HG02610 (cell line): ENCODE results near the gene RBBP8.

Experiments
- ATAC-seq: cut with Tn5 transposase; IDR thresholded peaks from one replicate; pipeline ENCODE4 v1.9.1; 2021; ENCODE audit warnings: mild to moderate bottlenecking, moderate library complexity; ENCODE audit not compliant: unreplicated experiment

Gene RBBP8

GRCh38 chr18:22987547-22988189, 54.5 kb downstream of the RBBP8 start:
- ATAC-seq, result peak; percentile 59

GRCh38 chr18:22988208-22988607, 55.1 kb downstream of the RBBP8 start:
- ATAC-seq, result peak; percentile 58

DNA sequence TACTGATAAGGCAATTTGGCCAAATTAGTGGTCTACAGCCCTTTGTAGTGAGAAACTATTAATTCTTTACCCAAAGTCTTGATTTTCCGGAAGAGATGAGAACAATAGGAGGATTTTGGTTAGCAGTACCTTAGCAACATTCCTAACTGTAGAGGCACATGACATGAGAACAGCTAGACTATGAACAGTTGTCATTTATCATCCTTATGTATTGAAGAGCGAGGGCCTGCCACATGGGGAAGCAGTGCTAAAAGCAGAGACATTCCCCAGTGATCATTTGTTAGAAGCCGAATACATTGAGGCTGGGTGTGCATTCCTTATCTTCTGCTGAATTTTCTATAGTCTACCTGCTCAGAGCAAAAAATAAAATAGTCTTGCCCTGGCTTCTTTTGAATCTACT, 65.2 kb downstream of the RBBP8 start:
- ATAC-seq, result no peak

DNA sequence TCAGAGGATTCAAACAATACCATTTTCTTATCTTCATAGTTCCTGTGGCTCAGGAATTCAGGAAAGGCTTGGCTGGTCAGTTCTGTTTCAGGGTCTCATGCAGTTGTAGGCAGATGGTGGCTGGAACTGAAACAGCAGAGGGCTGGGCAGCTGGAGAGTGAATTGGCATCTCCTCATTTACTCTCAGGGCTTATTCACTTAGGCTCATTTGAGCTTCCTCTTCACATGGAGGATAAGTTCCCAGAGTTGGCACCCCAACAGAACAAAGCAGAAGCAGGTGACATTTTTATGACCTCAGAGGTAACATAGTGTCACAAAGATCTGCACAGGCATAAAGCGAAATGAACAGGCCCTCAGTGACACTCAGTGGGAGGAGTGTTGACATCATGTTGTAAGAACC, 66.1 kb downstream of the RBBP8 start:
- no peak for ATAC-seq

DNA sequence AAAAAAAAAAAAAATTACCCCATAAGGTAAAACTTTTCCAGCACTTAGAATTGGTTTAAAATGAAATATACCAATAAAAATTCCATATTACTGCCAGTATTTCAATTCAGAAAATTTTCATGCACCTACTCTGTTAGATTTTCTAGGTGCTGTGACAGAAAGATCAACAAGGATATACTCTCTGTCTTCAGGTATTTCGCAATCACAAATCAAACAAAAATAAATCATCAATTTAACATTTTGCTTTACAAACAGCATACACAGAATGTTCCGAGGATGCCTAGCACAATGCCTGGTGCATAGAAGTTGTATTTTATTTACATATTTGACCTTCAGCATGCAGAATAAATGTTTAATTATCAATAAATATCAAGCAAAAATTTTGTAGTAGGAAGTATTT, 66.5 kb downstream of the RBBP8 start:
- ATAC-seq, result no peak

DNA sequence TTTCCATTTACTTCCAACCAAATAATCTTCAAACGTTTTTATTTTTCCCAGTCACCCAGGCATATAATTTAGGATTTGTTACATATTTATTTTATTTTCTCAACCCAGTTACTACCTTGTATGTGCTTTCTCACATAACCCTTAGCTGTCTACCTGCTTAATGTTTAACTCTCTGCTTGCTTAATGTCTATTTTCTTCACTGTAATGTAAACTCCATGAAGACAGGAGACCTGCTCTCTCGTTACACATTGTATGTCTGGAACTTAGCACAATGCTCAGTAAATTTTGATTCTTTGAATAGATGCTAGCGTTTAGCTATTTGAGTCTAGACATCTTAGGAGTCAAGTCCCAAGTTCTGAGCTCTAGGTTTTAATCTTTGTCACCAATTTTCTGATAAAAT, 70.2 kb downstream of the RBBP8 start:
- no peak for ATAC-seq

DNA sequence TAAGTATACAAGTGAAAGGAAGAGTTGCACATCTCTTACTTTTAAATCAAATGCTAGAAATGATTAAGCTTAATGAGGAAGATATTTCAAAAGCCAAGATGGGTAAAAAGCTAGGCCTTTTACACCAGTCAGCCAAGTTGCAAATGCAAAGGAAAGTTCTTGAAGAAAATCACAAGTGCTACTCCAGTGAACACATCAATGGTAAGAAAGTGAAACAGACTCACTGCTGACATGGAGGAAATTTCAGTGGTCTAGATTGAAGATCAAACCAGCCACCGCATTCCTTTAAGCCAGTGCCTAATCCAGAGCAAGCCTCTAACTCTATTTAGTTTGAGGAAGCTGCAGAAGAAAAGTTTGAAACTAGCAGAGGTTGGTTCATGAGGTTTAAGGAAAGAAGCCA, 79.1 kb downstream of the RBBP8 start:
- ATAC-seq, result no peak

- ATAC-seq, result no peak
These were observed 87.6 kb downstream of the RBBP8 start for GRCh38 chr18:23020555-23021294.

GRCh38 chr18:23021623-23022022, 88.5 kb downstream of the RBBP8 start:
- no peak for ATAC-seq

GRCh38 chr18:23032030-23032582, 99.0 kb downstream of the RBBP8 start:
- ATAC-seq, result no peak

- no peak for ATAC-seq
These were observed 99.9 kb downstream of the RBBP8 start for GRCh38 chr18:23033056-23033455.

GRCh38 chr18:23036660-23037201, 103.6 kb downstream of the RBBP8 start:
- no peak for ATAC-seq

GRCh38 chr18:23037646-23038045, 104.5 kb downstream of the RBBP8 start:
- no peak for ATAC-seq

DNA sequence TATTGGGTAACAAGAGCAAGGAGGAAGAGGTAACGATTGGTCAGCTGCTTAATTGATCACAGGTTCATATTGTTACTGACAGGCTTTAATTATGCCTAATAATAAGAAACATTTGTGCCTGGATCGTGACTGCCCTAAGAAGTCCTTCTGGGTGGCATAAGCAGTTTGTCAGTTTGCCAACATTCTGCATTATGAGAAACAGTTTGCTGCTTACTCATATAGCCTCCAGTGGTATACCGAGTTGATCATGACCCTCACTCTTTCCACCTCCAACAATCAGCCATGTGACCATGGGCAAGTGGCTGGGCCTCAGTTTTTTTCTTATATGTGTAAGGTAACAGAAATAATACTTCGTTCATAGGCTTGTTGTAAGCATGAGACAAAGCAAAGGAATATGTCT, 105.6 kb downstream of the RBBP8 start:
- ATAC-seq, result no peak

DNA sequence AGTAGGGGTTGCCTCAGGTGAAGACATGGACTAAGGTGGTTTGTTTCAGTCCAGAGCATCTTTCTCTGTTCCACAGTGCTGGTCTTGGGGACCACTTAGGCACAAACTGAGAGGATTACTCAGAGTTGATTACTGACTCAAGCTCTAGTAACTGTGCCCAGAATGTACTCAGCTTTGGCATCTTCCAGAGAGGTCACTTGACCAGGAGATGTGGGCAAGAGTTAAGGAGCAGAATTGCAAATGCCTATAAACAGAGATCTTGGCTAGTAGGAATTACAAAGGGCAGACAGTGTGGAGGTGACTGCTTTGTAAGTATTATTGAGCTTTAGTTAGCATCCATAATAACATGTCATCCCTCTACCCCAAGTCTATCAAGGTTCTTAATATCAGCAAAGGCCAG, 109.0 kb downstream of the RBBP8 start:
- ATAC-seq, result no peak

DNA sequence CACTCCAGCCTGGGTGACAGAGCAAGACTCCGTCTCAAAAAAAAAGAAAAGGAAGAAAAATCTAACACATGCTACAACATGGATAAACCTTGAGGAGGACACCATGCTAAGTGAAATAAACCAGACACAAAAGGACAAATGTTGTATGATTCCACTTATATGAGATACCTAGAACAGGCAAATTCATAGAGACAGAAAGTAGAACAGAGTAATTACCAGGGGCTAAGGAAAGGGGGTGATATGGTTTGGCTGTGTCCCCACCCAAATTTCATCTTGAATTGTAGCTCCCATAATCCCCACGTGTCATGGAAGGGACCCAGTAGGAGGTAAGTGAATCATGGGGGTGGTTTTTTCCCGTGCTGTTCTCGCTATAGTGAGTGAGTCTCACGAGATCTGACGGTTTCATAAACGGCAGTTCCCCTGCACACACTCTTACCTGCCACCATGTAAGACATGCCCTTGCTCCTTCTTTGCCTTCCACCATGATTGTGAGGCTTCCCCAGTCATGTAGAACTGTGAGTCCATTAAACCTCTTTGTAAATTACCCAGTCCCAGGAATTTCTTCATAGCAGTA, 110.8 kb downstream of the RBBP8 start:
- ATAC-seq, result no peak

GRCh38 chr18:23049698-23050373, 116.7 kb downstream of the RBBP8 start:
- no peak for ATAC-seq

GRCh38 chr18:23053776-23054457, 120.8 kb downstream of the RBBP8 start:
- no peak for ATAC-seq

GRCh38 chr18:23054553-23054952, 121.4 kb downstream of the RBBP8 start:
- no peak for ATAC-seq

- no peak for ATAC-seq
These were observed 123.2 kb downstream of the RBBP8 start for GRCh38 chr18:23056315-23056714.

- no peak for ATAC-seq
These were observed 124.0 kb downstream of the RBBP8 start for GRCh38 chr18:23057096-23057495.
